Measurements from ENCODE around the gene MYF5.

The MYF5 gene

DNA sequence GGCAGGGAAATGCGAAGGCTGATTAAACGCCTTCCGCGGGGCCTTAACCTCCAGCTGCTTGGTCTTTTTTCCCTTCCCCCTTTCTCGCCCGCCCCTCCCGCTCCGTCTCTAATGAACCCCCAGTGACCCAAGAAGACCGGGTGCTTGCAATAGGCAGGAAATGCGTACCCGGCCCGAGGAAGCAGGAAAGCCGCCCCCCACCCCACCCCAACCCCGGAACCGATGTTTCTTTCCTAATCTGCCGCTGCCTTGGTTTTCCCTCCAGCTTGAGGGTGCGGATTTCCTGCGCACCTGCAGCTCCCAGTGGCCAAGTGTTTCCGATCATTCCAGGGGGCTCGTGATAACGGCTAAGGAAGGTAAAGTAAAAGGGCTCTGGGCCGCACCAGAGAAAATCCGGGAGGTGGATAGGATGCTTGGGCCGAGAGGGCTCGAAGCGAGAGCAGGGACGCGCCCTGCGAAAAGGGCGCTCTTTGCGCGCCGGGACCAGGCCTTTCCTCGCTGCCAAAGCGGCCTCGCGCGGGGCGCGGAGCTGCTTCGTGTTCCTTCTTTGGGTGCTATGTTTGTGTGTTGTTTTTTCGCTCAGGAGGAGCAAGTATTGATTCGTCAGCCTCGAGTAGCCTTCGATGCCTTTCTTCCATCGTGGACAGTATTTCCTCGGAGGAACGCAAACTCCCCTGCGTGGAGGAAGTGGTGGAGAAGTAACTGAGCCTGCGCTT is 8.3 kb upstream of the MYF5 start:
- no peak for DNase-seq

GRCh38 chr12:80708975-80709328 is 7.8 kb upstream of the MYF5 start:
- no peak for DNase-seq

DNA sequence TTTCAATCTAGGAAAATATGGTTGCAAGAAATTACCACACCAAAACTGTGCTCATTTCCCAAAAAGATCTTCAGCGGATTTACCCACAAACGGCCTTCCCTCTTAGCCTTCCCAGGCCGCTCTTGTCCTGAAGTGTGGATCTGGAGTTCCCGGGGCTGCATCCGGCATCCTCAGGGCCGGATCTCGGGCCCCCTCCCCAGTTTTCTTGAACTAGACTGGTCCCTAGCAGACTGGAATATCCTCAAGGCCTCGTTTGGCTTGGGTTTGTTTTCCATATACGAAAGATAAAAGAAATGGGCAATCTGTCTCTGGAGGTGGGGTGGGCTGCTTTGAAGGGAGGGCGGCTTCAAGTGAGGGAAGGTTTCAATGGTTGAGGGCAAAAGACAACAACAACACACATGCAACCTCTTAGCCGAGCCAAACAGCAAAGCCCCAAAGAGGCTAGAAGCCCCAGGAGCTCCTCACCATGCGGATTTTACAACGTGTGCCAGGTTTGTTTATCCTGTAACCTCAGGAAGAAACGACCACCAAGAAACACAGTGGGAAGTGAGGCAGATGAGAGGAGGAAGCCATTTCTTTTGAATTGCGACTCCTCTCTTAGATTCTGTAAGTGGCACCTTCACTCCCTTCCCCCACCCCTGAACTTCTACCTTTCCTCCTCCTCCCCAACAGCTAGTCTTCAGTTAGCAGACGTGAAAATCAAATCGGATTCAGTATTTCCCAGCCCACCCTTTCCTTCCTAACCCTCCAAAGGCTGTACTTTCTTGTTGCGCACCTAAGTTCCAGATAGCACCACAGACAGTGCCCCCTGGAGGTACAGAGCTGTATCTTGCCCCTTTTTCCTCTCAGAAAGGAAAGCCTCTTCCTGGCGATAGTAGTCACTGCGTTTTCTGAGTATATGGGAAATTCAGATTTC is 6.6 kb upstream of the MYF5 start:
- no peak for DNase-seq

- no peak for DNase-seq
Measured at GRCh38 chr12:80710727-80711449, 5.8 kb upstream of the MYF5 start.

- DNase-seq = no peak
Measured at GRCh38 chr12:80711866-80712265, 4.8 kb upstream of the MYF5 start.

DNA sequence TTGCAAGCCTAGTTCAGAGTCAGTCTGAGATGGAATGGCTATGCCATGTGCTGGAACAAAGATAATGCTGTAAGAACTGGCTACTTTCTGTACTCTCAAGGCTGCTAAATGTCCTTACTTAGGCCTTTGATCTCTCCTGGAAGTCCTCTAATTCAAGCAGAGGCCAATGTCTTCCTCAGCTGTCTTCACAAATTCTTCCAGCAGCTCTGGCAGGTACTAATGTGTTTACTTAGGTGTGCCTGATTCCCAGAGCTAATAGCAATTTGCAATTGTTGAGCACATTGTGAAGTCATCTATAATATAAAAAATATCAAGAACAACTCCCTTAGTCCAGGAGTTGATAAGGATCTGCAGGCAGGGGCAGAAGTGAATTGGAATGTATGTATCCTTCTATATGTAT is 3.8 kb upstream of the MYF5 start:
- DNase-seq = no peak

GRCh38 chr12:80713419-80713818 is 3.3 kb upstream of the MYF5 start:
- no peak for DNase-seq

GRCh38 chr12:80714055-80714454 is 2.7 kb upstream of the MYF5 start:
- no peak for DNase-seq

DNA sequence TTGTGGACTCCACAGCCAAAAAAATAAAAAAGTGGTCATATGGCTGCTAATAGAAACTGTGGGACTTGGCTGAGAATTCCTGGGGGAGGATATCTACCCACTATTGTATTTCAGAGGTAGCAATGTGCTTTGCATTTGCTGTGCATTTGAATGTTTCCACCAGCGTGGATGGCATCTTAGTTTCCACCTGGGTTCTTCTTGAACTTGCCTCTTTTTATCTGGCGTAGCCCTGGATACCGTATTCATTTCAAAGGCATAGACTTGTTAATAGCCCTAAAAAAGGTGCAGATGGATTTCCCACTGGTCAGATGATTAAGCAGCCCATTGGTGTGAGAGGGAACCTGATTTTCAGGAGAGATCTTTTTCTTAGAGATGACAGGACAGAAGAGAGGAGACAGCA is 1.9 kb upstream of the MYF5 start:
- DNase-seq = no peak

GRCh38 chr12:80715713-80716249 is 931 bp upstream of the MYF5 start:
- DNase-seq = no peak

- no peak for DNase-seq
Measured at GRCh38 chr12:80717856-80718255, 1.1 kb downstream of the MYF5 start.

GRCh38 chr12:80720516-80720915 is 3.8 kb downstream of the MYF5 start:
- DNase-seq = no peak

DNA sequence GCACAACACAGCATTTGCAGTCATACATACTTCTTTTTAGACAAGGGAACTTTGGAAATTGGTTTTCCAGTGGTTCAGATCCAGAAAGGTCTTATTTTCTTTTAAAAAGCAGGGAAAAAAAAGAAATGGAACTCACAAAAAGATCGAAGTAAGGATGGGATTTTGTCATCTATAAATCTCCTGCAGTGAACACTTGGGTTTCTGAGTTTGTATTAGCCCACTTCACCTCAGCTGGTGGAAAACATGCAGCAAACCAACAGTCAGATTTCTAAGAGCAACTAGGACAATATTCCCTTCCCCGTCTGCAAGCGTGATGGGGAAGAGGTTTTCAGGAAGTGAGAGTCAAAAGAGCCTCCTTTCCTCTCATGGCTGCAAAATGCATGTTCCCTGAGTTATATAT is 4.6 kb downstream of the MYF5 start:
- no peak for DNase-seq

GRCh38 chr12:80745851-80746505 is 29.3 kb downstream of the MYF5 start:
- DNase-seq = no peak

DNA sequence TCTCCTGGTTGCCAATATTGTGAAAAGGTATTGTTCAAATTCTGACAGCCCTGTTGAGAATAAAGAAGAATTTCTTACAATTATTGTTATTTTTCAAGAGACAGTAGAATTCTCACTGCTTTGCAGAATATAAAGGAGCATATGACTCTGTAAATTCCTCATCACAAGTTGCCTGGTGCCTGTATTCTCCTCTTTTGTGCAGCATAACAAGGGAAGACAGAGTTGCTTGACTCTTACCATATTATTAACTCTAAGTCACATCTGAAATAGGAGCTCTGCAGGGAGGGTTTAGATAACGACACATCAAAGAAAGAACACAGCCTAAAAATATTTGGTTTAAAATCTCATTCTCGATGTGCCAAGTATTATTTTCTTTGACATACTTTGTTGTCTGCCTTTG is 31.1 kb downstream of the MYF5 start:
- DNase-seq = no peak

DNA sequence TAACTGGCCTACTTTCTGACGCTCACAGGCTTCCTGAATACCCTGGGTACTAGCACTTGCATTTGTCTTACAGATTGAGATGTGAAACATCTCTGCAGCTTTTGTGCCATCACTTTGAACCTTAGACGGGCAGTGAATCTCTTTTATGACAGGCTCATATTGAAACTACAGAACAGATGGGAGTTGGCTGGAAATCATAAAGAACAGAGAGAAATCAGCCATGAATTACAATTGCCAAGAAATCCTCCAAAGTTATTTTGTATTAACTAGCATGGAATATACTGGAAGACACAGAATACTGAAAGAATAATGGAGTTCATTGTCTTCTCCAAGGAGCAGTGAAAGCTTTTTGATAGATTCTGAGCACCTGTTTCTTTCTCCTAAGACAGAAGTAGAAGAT is 32.7 kb downstream of the MYF5 start:
- DNase-seq = no peak

- no peak for DNase-seq
Measured at GRCh38 chr12:80752464-80752863, 35.8 kb downstream of the MYF5 start.

- DNase-seq = no peak
Measured at GRCh38 chr12:80754274-80754673, 37.6 kb downstream of the MYF5 start.

- no peak for DNase-seq
Measured at GRCh38 chr12:80756875-80757274, 40.2 kb downstream of the MYF5 start.

- DNase-seq = no peak
Measured at GRCh38 chr12:80761838-80762237, 45.1 kb downstream of the MYF5 start.

- no peak for DNase-seq
Measured at GRCh38 chr12:80763874-80764273, 47.2 kb downstream of the MYF5 start.

GRCh38 chr12:80766210-80766609 is 49.5 kb downstream of the MYF5 start:
- no peak for DNase-seq

- no peak for DNase-seq
Measured at GRCh38 chr12:80766897-80767296, 50.2 kb downstream of the MYF5 start.
